IPS-NIHi7 (cell line): ENCODE data around the gene TOMM34.

Experiments used
- DNase-seq: peaks from one replicate; pipeline ENCODE4 v3.0.0; 2012; ENCODE audit warnings: mixed read lengths; ENCODE audit errors: extremely low spot score

TOMM34 gene

GRCh38 chr20:44930517-44931168, 29.6 kb downstream of the TOMM34 start:
- DNase-seq, result no peak

GRCh38 chr20:44928595-44928994, 31.6 kb downstream of the TOMM34 start:
- DNase-seq, result no peak

GRCh38 chr20:44924541-44924940, 35.7 kb downstream of the TOMM34 start:
- no peak for DNase-seq

GRCh38 chr20:44921447-44921846, 38.8 kb downstream of the TOMM34 start:
- no peak for DNase-seq

- no peak for DNase-seq
These were observed 41.4 kb downstream of the TOMM34 start for GRCh38 chr20:44918761-44919160.

GRCh38 chr20:44918342-44918741, 41.9 kb downstream of the TOMM34 start:
- no peak for DNase-seq

GRCh38 chr20:44917399-44917798, 42.8 kb downstream of the TOMM34 start:
- DNase-seq, result no peak

- DNase-seq, result no peak
These were observed 43.6 kb downstream of the TOMM34 start for GRCh38 chr20:44916586-44916985.

- DNase-seq, result no peak
These were observed 45.3 kb downstream of the TOMM34 start for GRCh38 chr20:44914924-44915323.

GRCh38 chr20:44912189-44912588, 48.0 kb downstream of the TOMM34 start:
- DNase-seq, result no peak

- DNase-seq, result peak; percentile 94
These were observed 48.8 kb downstream of the TOMM34 start for GRCh38 chr20:44911264-44911921.

- no peak for DNase-seq
These were observed 49.4 kb downstream of the TOMM34 start for GRCh38 chr20:44910690-44911262.

- peak; percentile 97 for DNase-seq
These were observed 50.1 kb downstream of the TOMM34 start, which contains the start of gene PABPC1L for GRCh38 chr20:44909872-44910689. Gene PABPC1L, plus strand, starts transcription at chr20:44910060. Its CDS starts 84 bp downstream, at chr20:44910144.

GRCh38 chr20:44908987-44909871, 51.0 kb downstream of the TOMM34 start:
- DNase-seq, result no peak

- DNase-seq, result no peak
These were observed 55.8 kb downstream of the TOMM34 start for GRCh38 chr20:44904377-44904776.

GRCh38 chr20:44901974-44902373, 58.2 kb downstream of the TOMM34 start:
- DNase-seq, result no peak

GRCh38 chr20:44900231-44900854, 59.9 kb downstream of the TOMM34 start:
- no peak for DNase-seq

- no peak for DNase-seq
These were observed 63.1 kb downstream of the TOMM34 start for GRCh38 chr20:44897133-44897532.

GRCh38 chr20:44896583-44896982, 63.6 kb downstream of the TOMM34 start:
- DNase-seq, result no peak

- DNase-seq, result no peak
These were observed 65.2 kb downstream of the TOMM34 start for GRCh38 chr20:44894959-44895358.
